H1 (cell line): Measurements from ENCODE around the gene VAMP2. TPM values are rescaled to one million over a fixed set of nuclear protein-coding genes. Genes with fewer than 3 reads are reported as not detected.

ENCODE experiments used
- CHD7 ChIP-seq: fragments of 300-600 bp; sonication (generic); IDR thresholded peaks from 2 replicates; pipeline ENCODE4 v1.7.1; 2012; ENCODE audit warnings: low read length, moderate library complexity, mild to moderate bottlenecking, inconsistent platforms; ENCODE audit not compliant: insufficient replicate concordance
- CTBP2 ChIP-seq: IDR thresholded peaks from 2 replicates; pipeline ENCODE4 v1.7.0; 2011; ENCODE audit warnings: borderline replicate concordance, mild to moderate bottlenecking, moderate library complexity, mixed read lengths, low read length; ENCODE audit not compliant: insufficient read depth, insufficient read length
- HDAC2 ChIP-seq, 2 experiments: fragments of 300-600 bp in 1 of 2; sonication (generic) in 1 of 2; IDR thresholded peaks; 2 replicates each; pipeline ENCODE4 v1.6.1; 2011 to 2012; ENCODE audit warnings: low read depth in 2 of 2, low read length in 2 of 2, mild to moderate bottlenecking in 2 of 2, moderate library complexity in 2 of 2, borderline replicate concordance in 1 of 2, inconsistent platforms in 1 of 2
- NANOG ChIP-seq: IDR thresholded peaks from 2 replicates; pipeline ENCODE4 v1.6.1; 2011; ENCODE audit warnings: low read length, low read depth, mild to moderate bottlenecking, inconsistent platforms; ENCODE audit not compliant: insufficient read depth, poor library complexity, severe bottlenecking
- RAD21 ChIP-seq, 2 experiments: IDR thresholded peaks in 1 of 2; conservative IDR thresholded peaks in 1 of 2; 2 replicates each; pipeline ENCODE4 v1.6.1; 2011; ENCODE audit warnings: low read depth in 2 of 2, low read length in 2 of 2, improper control_type of control experiment in 1 of 2, inconsistent platforms in 1 of 2, mild to moderate bottlenecking in 1 of 2, moderate library complexity in 1 of 2
- SRF ChIP-seq: IDR thresholded peaks from 2 replicates; pipeline ENCODE4 v1.6.1; 2011; ENCODE audit warnings: mild to moderate bottlenecking, low read depth, low read length, moderate library complexity
- polyA plus RNA-seq, 7 experiments: library from polyadenylated mRNA; depleted of rRNA in 3 of 7; stranded (reverse) in 5 of 7; unstranded in 2 of 7; fragments of >200 nt in 5 of 7; fragments of 200-250 nt in 2 of 7; gene quantifications; 1 replicate in 5 of 7; 2 replicates in 1 of 7; 4 replicates in 1 of 7; pipeline versions ENCODE4 v1.2.1 to v1.2.3, GENCODE V29; 2011 to 2013; ENCODE audit warnings: missing spikeins in 2 of 7, mixed read lengths in 2 of 7
- total RNA-seq: library from RNA; stranded (reverse); fragmentation: NEBNext Ultra II Directional; extraction: Animal tissue kit (Norgen Biotek cat#: 25700); gene quantifications from 2 replicates; pipeline ENCODE4 v1.2.1, GENCODE V29; 2021

The VAMP2 gene
- total and polyA plus RNA-seq, 2 of the 8 experiments (the other 6 are each of a cell fraction or from before 2014, with no cell fraction given), result 19.3 to 20.5 TPM

GRCh38 chr17:8133399-8133798 lies 29.3 kb downstream of the VAMP2 start (continued):
- no peak for TF ChIP-seq CHD7
- no peak for TF ChIP-seq RAD21 (IDR thresholded peaks at IDR 0.05 in 1 of 2, conservative IDR thresholded peaks at IDR 0.05 in 1 of 2; ENCODE audit: low read depth in 2 of 2, low read length in 2 of 2)
- 0 out of 4 replicates have a peak, but pooled peaks have one; percentile 16 to 43 for TF ChIP-seq HDAC2 (IDR thresholded peaks at IDR 0.05; ENCODE audit: borderline replicate concordance in 1 of 2, low read depth in 2 of 2, low read length in 2 of 2)
- no peak for TF ChIP-seq CTBP2
- TF ChIP-seq NANOG, result no peak
- TF ChIP-seq SRF, result no peak
- TF ChIP-seq, all 59 proteins: peak for 11
